ENCODE measurements around the gene B9D2. TPM values are rescaled to one million over a fixed set of nuclear protein-coding genes. Genes with fewer than 3 reads are reported as not detected.
"Not testable (repeated sequence)": the region's sequence is repeated elsewhere in the genome, so short reads cannot be mapped to it uniquely, and the experiment has no call there.

B9D2 gene
- total RNA-seq, 1 donor from 2014 or later = 7.6 TPM

GRCh38 chr19:41392775-41393174 lies 28.8 kb upstream of the B9D2 start:
- Mint-ChIP-seq H3K27me3 (ENCODE audit: unreplicated experiment) (peaks cover 6% of the 10 kb centered on the region), H3K36me3 (ENCODE audit: unreplicated experiment) (no peaks in the 10 kb centered on the region), H3K4me1 (ENCODE audit: low read depth, unreplicated experiment) (peaks cover 8% of the 10 kb centered on the region), H3K27ac (ENCODE audit: unreplicated experiment) (no peak overlapping the region), H3K4me3 (ENCODE audit: unreplicated experiment) (no peak overlapping the region), H3K9me3 (ENCODE audit: unreplicated experiment) (peaks cover 13% of the 10 kb centered on the region)
- TF ChIP-seq, protein P1, sequence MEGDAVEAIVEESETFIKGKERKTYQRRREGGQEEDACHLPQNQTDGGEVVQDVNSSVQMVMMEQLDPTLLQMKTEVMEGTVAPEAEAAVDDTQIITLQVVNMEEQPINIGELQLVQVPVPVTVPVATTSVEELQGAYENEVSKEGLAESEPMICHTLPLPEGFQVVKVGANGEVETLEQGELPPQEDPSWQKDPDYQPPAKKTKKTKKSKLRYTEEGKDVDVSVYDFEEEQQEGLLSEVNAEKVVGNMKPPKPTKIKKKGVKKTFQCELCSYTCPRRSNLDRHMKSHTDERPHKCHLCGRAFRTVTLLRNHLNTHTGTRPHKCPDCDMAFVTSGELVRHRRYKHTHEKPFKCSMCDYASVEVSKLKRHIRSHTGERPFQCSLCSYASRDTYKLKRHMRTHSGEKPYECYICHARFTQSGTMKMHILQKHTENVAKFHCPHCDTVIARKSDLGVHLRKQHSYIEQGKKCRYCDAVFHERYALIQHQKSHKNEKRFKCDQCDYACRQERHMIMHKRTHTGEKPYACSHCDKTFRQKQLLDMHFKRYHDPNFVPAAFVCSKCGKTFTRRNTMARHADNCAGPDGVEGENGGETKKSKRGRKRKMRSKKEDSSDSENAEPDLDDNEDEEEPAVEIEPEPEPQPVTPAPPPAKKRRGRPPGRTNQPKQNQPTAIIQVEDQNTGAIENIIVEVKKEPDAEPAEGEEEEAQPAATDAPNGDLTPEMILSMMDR (IDR thresholded peaks at IDR 0.05; ENCODE audit: partially characterized antibody, unreplicated experiment) = no peak
- no peak for DNase-seq

DNA sequence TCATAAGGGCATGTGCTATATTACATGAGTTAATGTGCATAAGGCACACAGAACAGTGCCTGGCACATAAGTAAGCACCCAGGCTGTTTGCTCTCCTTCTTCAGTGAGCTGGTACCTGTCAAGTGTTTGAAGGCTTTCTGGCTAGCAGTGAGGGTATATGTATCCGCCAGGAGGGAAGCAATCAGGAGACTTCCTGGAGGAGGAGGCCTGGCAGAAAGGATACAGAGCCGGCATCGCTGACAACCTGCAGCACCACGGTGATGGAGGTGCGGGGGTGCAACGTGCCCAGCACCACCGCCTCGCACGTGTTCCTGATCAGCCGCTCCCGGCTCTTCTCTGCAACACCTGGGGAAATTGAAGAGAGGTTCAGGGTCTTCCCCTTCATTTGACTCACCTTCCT lies 27.7 kb upstream of the B9D2 start:
- Mint-ChIP-seq H3K27me3 (ENCODE audit: unreplicated experiment) (no peaks in the 10 kb centered on the region), H3K9me3 (ENCODE audit: unreplicated experiment) (peaks cover 9% of the 10 kb centered on the region), H3K4me3 (ENCODE audit: unreplicated experiment) (no peak overlapping the region), H3K4me1 (ENCODE audit: low read depth, unreplicated experiment) (peaks cover 8% of the 10 kb centered on the region), H3K36me3 (ENCODE audit: unreplicated experiment) (no peaks in the 10 kb centered on the region), H3K27ac (ENCODE audit: unreplicated experiment) (no peak overlapping the region)
- TF ChIP-seq, protein P1 (IDR thresholded peaks at IDR 0.05; ENCODE audit: partially characterized antibody, unreplicated experiment) = no peak
- no peak for DNase-seq

GRCh38 chr19:41386442-41386841 lies 22.5 kb upstream of the B9D2 start:
- Mint-ChIP-seq H3K27ac (ENCODE audit: unreplicated experiment) (no peak overlapping the region), H3K36me3 (ENCODE audit: unreplicated experiment) (no peaks in the 10 kb centered on the region), H3K27me3 (ENCODE audit: unreplicated experiment) (peaks cover 2% of the 10 kb centered on the region), H3K4me1 (ENCODE audit: low read depth, unreplicated experiment) (no peaks in the 10 kb centered on the region), H3K9me3 (ENCODE audit: unreplicated experiment) (peaks cover 5% of the 10 kb centered on the region), H3K4me3 (ENCODE audit: unreplicated experiment) (no peak overlapping the region)
- no peak for DNase-seq
- TF ChIP-seq, protein P1 (IDR thresholded peaks at IDR 0.05; ENCODE audit: partially characterized antibody, unreplicated experiment) = no peak

DNA sequence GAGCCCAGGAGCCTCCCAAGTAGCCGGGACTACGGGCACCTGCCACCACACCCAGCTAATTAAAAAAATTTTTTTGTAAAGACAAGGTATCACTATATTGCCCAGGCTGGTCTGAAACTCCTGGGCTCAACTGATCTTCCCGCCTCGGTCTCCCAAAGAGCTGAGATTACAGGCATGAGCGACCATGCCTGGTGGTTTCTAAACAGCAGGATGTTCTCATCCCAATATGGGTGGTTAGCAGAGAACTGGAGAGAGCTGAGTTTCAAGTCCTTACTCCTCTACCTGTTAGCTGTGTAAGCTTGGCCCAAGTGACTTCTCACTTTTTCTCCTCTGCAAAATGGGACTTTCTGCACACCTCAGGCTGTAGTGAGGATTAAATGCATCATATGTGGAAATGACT lies 20.4 kb upstream of the B9D2 start:
- peaks cover 6% of the 10 kb centered on the region for H3K9me3 Mint-ChIP-seq (ENCODE audit: unreplicated experiment)
- H3K36me3 Mint-ChIP-seq (ENCODE audit: unreplicated experiment) = no peaks in the 10 kb centered on the region
- peaks cover 1% of the 10 kb centered on the region for H3K4me1 Mint-ChIP-seq (ENCODE audit: low read depth, unreplicated experiment)
- H3K27me3 Mint-ChIP-seq (ENCODE audit: unreplicated experiment) = peaks cover 2% of the 10 kb centered on the region
- H3K4me3 Mint-ChIP-seq (ENCODE audit: unreplicated experiment) = no peak overlapping the region
- DNase-seq = no peak
- no peak overlapping the region for H3K27ac Mint-ChIP-seq (ENCODE audit: unreplicated experiment)
- TF ChIP-seq, protein P1 (IDR thresholded peaks at IDR 0.05; ENCODE audit: partially characterized antibody, unreplicated experiment) = no peak

GRCh38 chr19:41381536-41381935 lies 17.6 kb upstream of the B9D2 start:
- not testable (repeated sequence) for H3K36me3 Mint-ChIP-seq (ENCODE audit: unreplicated experiment); H3K4me3 Mint-ChIP-seq (ENCODE audit: unreplicated experiment)

More at GRCh38 chr19:41381536-41381935, 17.6 kb upstream of the B9D2 start:
- H3K9me3 Mint-ChIP-seq (ENCODE audit: unreplicated experiment); H3K4me1 Mint-ChIP-seq (ENCODE audit: low read depth, unreplicated experiment); DNase-seq; H3K27me3 Mint-ChIP-seq (ENCODE audit: unreplicated experiment); H3K27ac Mint-ChIP-seq (ENCODE audit: unreplicated experiment): not testable (repeated sequence)
